Smooth muscle cell (in vitro differentiated cells): ENCODE data around the gene SECTM1. TPM values are rescaled to one million over a fixed set of nuclear protein-coding genes. Genes with fewer than 3 reads are reported as not detected.

Experiments used
- DNase-seq: peaks from one replicate; lab custom pipeline; 2025; ENCODE audit not compliant: unreplicated experiment; lab: John Stamatoyannopoulos, UW
- H2AFZ ChIP-seq: fragments of 200-600 bp; sonication (generic); 2 replicates; pipeline ENCODE4 v1.6.0; 2016; ENCODE audit warnings: antibody characterized with exemption, low read depth, mild to moderate bottlenecking
- H3F3A ChIP-seq: fragments of 200-600 bp; sonication (generic); 2 replicates; pipeline ENCODE4 v1.6.0; 2017; ENCODE audit warnings: antibody characterized with exemption, low read depth
- H3K27ac ChIP-seq: fragments of 200-600 bp; sonication (generic); 2 replicates; pipeline ENCODE4 v1.5.1; 2016; ENCODE audit warnings: low read depth, mild to moderate bottlenecking
- H3K27me3 ChIP-seq: fragments of 200-600 bp; sonication (generic); 2 replicates; pipeline ENCODE4 v1.6.1; 2016; ENCODE audit warnings: low read depth, mild to moderate bottlenecking
- H3K36me3 ChIP-seq: fragments of 200-600 bp; sonication (generic); 2 replicates; pipeline ENCODE4 v1.5.1; 2016; ENCODE audit warnings: low read depth
- H3K4me1 ChIP-seq: fragments of 200-600 bp; sonication (generic); 2 replicates; pipeline ENCODE4 v1.5.1; 2016; ENCODE audit warnings: low read depth
- H3K4me2 ChIP-seq: fragments of 200-600 bp; sonication (generic); 2 replicates; pipeline ENCODE4 v1.6.0; 2016; ENCODE audit warnings: mild to moderate bottlenecking
- H3K4me3 ChIP-seq: fragments of 200-600 bp; sonication (generic); 2 replicates; pipeline ENCODE4 v1.5.1; 2016; ENCODE audit warnings: mild to moderate bottlenecking
- H3K79me2 ChIP-seq: fragments of 200-600 bp; sonication (generic); 2 replicates; pipeline ENCODE4 v1.6.0; 2016; ENCODE audit warnings: low read depth, mild to moderate bottlenecking
- H3K9ac ChIP-seq: fragments of 200-600 bp; sonication (generic); 2 replicates; pipeline ENCODE4 v1.6.0; 2016; ENCODE audit warnings: low read depth
- H3K9me3 ChIP-seq: fragments of 200-600 bp; sonication (generic); replicated peaks from 2 replicates; pipeline ENCODE4 v1.5.1; 2016; ENCODE audit warnings: low read depth
- H4K20me1 ChIP-seq: fragments of 200-600 bp; sonication (generic); 2 replicates; pipeline ENCODE4 v1.6.0; 2016; ENCODE audit warnings: low read depth
- WGBS: methylation state at CpG from one replicate; pipeline ENCODE4 v1.1.7; 2016; ENCODE audit warnings: low lambda C conversion rate; 5-methylcytosine and 5-hydroxymethylcytosine counted together
- polyA plus RNA-seq: library from polyadenylated mRNA; unstranded; fragments of >200 nt; fragmentation: Nextera tagmentation; extraction: Ambion mirVana; gene quantifications from 2 replicates; pipeline ENCODE4 v1.2.1, GENCODE V29; 2016
- total RNA-seq: library from RNA; depleted of rRNA; stranded (reverse); fragments of >200 nt; gene quantifications from 2 replicates; pipeline ENCODE4 v1.2.3, GENCODE V29; 2014
- TF ChIP-seq, protein P1 (sequence below): fragments of 200-600 bp; sonication (generic); IDR thresholded peaks from 2 replicates; pipeline ENCODE4 v1.5.1; 2017; ENCODE audit warnings: borderline replicate concordance, mild to moderate bottlenecking, antibody characterized with exemption; ENCODE audit not compliant: insufficient read depth, poor library complexity, severe bottlenecking

SECTM1 gene
- total and polyA plus RNA-seq, 2 experiments from 2014 or later, result 0.49 TPM; not detected in 1

GRCh38 chr17:82314727-82315605, 18.6 kb downstream of the SECTM1 start:
- Histone ChIP-seq H3K36me3 (no peaks in the 10 kb centered on the region), H4K20me1 (no peaks in the 10 kb centered on the region), H2AFZ (no peak overlapping the region), H3K27ac (no peak overlapping the region), H3K27me3 (no peaks in the 10 kb centered on the region), H3K4me3 (no peak overlapping the region), H3K4me2 (no peak overlapping the region), H3K9me3 (no peaks in the 10 kb centered on the region), H3K79me2 (no peaks in the 10 kb centered on the region), H3K9ac (no peak overlapping the region), H3K4me1 (peaks cover 4% of the 10 kb centered on the region), H3F3A (no peaks in the 10 kb centered on the region)
- WGBS, result 91% methylated on average over 26 of the region's 32 CpGs
- TF ChIP-seq, protein P1, sequence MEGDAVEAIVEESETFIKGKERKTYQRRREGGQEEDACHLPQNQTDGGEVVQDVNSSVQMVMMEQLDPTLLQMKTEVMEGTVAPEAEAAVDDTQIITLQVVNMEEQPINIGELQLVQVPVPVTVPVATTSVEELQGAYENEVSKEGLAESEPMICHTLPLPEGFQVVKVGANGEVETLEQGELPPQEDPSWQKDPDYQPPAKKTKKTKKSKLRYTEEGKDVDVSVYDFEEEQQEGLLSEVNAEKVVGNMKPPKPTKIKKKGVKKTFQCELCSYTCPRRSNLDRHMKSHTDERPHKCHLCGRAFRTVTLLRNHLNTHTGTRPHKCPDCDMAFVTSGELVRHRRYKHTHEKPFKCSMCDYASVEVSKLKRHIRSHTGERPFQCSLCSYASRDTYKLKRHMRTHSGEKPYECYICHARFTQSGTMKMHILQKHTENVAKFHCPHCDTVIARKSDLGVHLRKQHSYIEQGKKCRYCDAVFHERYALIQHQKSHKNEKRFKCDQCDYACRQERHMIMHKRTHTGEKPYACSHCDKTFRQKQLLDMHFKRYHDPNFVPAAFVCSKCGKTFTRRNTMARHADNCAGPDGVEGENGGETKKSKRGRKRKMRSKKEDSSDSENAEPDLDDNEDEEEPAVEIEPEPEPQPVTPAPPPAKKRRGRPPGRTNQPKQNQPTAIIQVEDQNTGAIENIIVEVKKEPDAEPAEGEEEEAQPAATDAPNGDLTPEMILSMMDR, result no peak
- no peak for DNase-seq

DNA sequence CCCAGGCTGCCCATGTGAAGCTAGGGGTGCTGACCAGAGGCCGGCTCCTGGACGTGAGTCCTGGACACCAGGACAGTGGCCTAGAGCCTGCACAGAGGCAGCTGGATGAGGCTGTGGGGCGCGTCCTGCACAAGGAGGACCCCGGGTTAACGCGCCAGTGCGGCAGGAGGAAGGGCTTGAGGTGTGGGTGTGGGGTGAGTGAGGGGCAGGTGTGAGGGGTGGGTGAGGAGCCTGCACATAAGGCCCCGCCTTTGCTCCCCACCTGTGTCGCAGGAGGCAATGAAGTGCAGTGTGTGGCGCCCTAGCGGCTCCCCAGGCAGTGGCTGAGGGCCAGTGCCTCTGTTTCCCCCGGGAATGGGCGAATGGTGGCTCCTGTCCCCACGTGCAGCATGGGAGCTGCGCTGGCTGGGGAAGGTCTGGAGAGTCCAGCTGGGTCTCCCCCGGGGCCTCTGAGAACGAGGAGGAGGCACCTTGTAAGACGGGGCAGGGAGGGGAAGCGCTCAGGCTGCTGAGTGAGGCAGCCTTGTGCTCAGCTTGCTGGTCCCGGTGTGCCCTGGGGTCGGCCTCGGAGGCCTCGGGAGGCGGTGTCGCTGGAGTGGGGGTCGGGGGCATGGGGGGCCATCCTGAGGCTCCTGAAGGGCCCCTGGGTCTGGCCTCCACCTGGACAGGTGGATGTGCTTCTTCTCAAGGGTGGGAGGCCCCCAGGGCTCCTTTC, 19.4 kb downstream of the SECTM1 start:
- peaks cover 2% of the 10 kb centered on the region for H3K27me3 ChIP-seq
- H4K20me1 ChIP-seq, result no peaks in the 10 kb centered on the region
- no peak overlapping the region for H2AFZ ChIP-seq
- no peaks in the 10 kb centered on the region for H3F3A ChIP-seq
- WGBS, result 87% methylated on average over 20 of the region's 27 CpGs
- no peaks in the 10 kb centered on the region for H3K36me3 ChIP-seq
- no peak overlapping the region for H3K27ac ChIP-seq
- H3K9ac ChIP-seq, result no peak overlapping the region
- H3K4me1 ChIP-seq, result peaks cover 4% of the 10 kb centered on the region
- no peak for DNase-seq
- TF ChIP-seq, protein P1, result no peak
- H3K9me3 ChIP-seq, result no peaks in the 10 kb centered on the region
- no peaks in the 10 kb centered on the region for H3K79me2 ChIP-seq
- no peak overlapping the region for H3K4me3 ChIP-seq
- no peak overlapping the region for H3K4me2 ChIP-seq

DNA sequence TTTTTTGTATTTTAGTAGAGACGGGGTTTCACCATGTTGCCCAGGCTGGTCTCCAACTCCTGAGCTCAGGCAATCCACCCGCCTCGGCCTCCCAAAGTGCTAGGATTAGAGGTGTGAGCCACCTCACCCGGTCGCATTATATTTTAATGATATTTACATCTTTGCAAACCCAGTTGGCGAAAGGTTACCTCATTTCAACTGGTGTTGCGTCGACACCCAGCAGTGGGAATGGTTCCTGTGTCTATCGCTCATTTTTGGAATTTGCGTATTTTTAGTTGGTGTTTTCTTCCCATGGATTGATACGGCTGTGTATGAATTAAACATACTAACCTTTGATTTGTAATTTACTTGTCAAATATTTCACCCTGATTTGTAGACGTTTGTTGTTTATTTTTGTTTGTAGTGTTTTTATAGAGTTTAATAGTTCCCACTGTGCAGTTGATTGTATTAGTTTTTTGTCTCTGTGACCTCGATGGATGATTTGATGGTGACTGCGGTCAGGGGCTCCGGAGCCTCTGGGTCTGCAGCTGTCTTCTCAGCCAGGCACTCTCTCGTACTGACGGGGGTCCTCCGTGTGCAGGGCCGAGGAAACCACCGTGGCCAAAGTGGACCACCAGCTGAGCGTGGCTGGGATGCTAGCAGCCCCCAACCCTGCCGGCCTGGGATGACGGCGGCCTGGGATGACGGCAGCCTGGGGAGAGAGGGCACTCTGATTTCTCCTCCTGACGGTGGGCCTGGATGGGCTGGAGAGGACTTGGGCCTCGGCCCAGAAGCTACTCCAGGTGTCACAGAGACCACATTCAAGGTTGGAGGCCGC, 20.2 kb downstream of the SECTM1 start:
- Histone ChIP-seq H3K4me2 (no peak overlapping the region), H3K27ac (no peak overlapping the region), H3K36me3 (no peaks in the 10 kb centered on the region), H3K27me3 (peaks cover 2% of the 10 kb centered on the region), H3K4me3 (no peak overlapping the region), H2AFZ (no peak overlapping the region), H4K20me1 (no peaks in the 10 kb centered on the region), H3K4me1 (peaks cover 4% of the 10 kb centered on the region), H3K9ac (no peak overlapping the region), H3K9me3 (no peaks in the 10 kb centered on the region), H3K79me2 (no peaks in the 10 kb centered on the region), H3F3A (no peaks in the 10 kb centered on the region)
- no peak for DNase-seq
- 92% methylated on average over 28 of the region's 28 CpGs for WGBS
- TF ChIP-seq, protein P1, result no peak
